ENCODE results near the gene KRT32. TPM values are rescaled to one million over a fixed set of nuclear protein-coding genes. Genes with fewer than 3 reads are reported as not detected.
"Not testable (repeated sequence)": the region's sequence is repeated elsewhere in the genome, so short reads cannot be mapped to it uniquely, and the experiment has no call there.

KRT32 gene
- total RNA-seq, 4 donors from 2014 or later: not detected

DNA sequence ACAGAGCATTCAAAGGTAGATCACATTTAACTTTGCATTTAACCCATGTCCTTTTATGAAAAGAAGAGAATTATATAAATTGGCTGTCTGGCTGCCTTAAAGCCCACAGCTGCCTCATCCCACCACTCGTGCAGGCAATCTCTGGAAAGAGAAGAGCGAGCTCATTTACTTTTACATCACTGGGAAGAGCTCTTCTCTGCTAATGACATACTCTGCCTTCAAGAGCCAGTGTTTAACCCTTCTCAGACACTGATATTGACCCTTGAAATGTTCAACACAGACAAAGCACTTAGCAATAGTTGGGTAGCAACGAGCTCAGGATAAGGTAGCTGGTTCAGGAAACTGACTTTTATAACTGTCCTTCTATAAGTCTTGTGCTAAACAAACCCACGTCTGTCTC, 33.2 kb downstream of the KRT32 start:
- H3K4me3 ChIP-seq: no peak overlapping the region
- H3K36me3 ChIP-seq: no peaks in the 10 kb centered on the region
- no peaks in the 10 kb centered on the region for H3K9me3 ChIP-seq
- no peak for DNase-seq
- no peak for TF ChIP-seq POLR2A (IDR thresholded peaks at IDR 0.05)
- intact Hi-C loops (cut with DNase I; ENCODE audit: low total_unique reads): no loop called here
- no peaks in the 10 kb centered on the region for H3K27me3 ChIP-seq
- no peaks in the 10 kb centered on the region for H3K4me1 ChIP-seq
- peak overlapping the region in 1 of 2 donors; percentile 16 for H3K27ac ChIP-seq

DNA sequence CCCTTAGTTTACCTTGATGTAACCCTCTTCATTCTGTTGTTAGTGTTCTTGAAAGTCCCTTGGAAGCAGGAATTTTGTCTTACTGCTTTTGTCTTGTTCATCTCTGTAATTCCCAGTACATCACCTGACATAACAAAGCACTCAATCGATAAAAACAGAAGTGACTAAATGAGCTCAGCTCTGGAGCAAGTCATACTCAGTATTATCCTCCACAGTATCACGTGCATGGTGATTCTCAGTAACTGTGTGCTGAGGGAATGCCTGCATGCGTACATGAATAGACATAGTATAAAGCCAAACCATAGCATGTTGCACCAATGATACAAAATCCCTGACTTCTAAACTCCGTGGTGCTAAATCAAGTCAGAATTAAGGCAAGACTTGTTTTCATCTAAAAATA, 33.6 kb downstream of the KRT32 start:
- H3K4me1 ChIP-seq: no peaks in the 10 kb centered on the region
- intact Hi-C loops (cut with DNase I; ENCODE audit: low total_unique reads): no loop called here
- H3K9me3 ChIP-seq: no peaks in the 10 kb centered on the region
- TF ChIP-seq, protein P1, sequence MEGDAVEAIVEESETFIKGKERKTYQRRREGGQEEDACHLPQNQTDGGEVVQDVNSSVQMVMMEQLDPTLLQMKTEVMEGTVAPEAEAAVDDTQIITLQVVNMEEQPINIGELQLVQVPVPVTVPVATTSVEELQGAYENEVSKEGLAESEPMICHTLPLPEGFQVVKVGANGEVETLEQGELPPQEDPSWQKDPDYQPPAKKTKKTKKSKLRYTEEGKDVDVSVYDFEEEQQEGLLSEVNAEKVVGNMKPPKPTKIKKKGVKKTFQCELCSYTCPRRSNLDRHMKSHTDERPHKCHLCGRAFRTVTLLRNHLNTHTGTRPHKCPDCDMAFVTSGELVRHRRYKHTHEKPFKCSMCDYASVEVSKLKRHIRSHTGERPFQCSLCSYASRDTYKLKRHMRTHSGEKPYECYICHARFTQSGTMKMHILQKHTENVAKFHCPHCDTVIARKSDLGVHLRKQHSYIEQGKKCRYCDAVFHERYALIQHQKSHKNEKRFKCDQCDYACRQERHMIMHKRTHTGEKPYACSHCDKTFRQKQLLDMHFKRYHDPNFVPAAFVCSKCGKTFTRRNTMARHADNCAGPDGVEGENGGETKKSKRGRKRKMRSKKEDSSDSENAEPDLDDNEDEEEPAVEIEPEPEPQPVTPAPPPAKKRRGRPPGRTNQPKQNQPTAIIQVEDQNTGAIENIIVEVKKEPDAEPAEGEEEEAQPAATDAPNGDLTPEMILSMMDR (IDR thresholded peaks at IDR 0.05): no peak
- TF ChIP-seq POLR2A (IDR thresholded peaks at IDR 0.05): no peak
- no peaks in the 10 kb centered on the region for H3K27me3 ChIP-seq
- H3K4me3 ChIP-seq: no peak overlapping the region
- no peak overlapping the region for H3K27ac ChIP-seq
- DNase-seq: no peak
- H3K36me3 ChIP-seq: no peaks in the 10 kb centered on the region

DNA sequence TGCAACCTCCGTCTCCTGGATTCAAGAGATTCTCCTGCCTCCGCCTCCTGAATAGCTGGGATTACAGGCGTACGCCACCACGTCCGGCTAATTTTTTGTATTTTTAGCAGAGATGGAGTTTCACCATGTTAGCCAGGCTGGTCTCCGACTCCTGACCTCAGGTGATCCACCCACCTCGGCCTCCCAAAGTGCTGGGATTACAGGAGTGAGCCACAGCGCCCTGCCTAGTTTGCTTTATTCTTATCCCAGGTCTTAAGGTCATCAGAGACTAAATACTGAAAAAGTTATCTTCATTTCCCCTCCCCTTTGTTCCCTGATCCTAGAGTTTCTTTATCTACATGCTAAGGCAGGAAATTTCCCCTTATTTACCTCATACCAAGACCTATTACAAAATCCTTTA, 36.8 kb downstream of the KRT32 start:
- H3K9me3 ChIP-seq; H3K27ac ChIP-seq; DNase-seq; intact Hi-C loops (cut with DNase I; ENCODE audit: low total_unique reads); H3K4me3 ChIP-seq; H3K36me3 ChIP-seq; H3K4me1 ChIP-seq; H3K27me3 ChIP-seq: not testable (repeated sequence)

DNA sequence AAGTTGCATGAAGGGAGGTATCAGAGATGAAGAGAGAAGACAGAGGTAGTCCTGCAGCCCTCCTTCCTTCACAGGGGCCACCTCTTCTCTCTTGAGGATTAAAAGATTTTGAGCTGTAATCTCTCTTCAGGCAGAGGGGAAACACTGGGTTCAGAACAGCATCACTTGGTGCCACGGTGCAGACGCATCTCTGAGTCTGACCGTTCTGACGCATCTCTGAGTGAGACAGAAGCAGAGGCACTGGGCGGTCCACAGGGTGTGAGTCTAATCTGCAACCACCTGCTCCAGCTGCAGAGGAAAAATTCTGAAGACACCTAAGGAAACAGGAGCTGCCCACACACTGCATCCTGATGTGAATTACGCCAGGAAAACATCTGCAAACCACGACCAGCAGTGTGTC, 37.5 kb downstream of the KRT32 start:
- TF ChIP-seq, protein P1 (IDR thresholded peaks at IDR 0.05): no peak
- no peak for TF ChIP-seq POLR2A (IDR thresholded peaks at IDR 0.05)
- Histone ChIP-seq H3K27ac (no peak overlapping the region), H3K4me1 (no peaks in the 10 kb centered on the region), H3K27me3 (no peaks in the 10 kb centered on the region), H3K9me3 (no peaks in the 10 kb centered on the region), H3K4me3 (no peak overlapping the region), H3K36me3 (no peaks in the 10 kb centered on the region)
- DNase-seq: no peak
- intact Hi-C loops (cut with DNase I; ENCODE audit: low total_unique reads): no loop called here

DNA sequence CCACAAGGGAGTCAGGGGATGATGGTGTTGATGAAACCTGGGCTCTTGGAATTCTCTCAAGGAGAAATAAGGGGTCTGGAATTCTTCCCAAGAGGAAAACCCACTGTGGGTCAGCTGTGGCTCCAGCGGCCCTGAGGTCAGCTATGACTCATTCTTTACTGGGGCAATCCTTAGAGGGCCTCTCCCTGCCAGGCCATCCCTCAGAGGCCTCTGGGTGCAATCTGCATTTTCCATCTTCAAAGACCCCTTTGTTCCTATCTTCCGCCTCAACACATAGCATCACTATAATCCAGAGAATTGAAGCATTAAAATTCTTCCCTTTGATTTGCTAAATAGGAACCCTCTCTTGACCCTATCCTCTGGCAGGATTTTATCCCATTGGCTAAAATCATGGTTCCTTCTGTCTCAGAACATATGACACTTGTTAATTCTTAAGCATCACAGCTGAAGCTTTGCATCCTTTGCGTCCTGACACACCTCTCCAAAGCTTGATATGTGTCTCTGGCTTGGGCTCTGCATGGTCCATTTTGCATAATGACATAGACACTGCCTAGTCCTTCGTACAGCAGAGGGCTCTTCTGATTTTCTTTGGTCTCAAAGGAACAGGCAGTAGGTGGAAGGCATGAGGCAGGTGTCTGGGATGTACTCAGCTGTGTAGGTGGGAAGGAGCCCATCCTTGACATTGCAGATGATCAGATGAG, 38.4 kb downstream of the KRT32 start:
- TF ChIP-seq, protein P1 (IDR thresholded peaks at IDR 0.05): no peak
- TF ChIP-seq POLR2A (IDR thresholded peaks at IDR 0.05): no peak
- intact Hi-C loops (cut with DNase I; ENCODE audit: low total_unique reads): no loop called here
- no peaks in the 10 kb centered on the region for H3K27me3 ChIP-seq
- no peak overlapping the region for H3K4me3 ChIP-seq
- H3K4me1 ChIP-seq: no peaks in the 10 kb centered on the region
- DNase-seq: no peak
- H3K27ac ChIP-seq: no peak overlapping the region
- no peaks in the 10 kb centered on the region for H3K9me3 ChIP-seq
- no peaks in the 10 kb centered on the region for H3K36me3 ChIP-seq

DNA sequence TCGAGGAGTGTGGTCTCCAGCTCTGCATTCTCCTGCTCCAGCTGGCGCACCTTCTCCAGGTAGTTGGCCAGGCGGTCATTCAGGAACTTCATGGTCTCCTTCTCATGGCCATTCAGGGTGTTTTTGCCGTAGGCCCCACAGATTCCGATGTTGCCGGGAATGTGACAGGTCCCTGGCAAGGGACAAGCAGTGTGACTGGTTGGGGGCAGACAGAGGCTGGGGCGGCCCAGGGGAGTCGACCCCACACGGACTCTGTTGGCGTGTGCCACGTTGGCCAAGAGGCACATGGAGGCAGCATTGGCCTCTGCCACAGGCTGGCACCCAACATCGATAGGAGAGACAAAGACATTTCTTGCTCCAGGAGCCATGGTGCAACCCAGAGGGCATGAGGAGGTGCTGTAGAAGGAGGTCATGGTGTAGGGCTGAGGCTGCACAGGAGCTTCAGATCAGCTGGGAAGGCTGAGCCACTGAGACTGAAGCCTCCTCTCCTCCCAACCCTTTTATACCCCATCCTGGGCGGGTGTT, 43.0 kb downstream of the KRT32 start, which contains the start of gene KRT37:
Gene KRT37 (minus strand): TSS at position 475 of the 525 bp plus-strand sequence. CDS start 62 bp downstream, at position 413.
- H3K4me3 ChIP-seq: no peak within 1 kb of the TSS
- TF ChIP-seq, protein P1 (IDR thresholded peaks at IDR 0.05): no peak
- TF ChIP-seq POLR2A (IDR thresholded peaks at IDR 0.05): no peak
- intact Hi-C loops (cut with DNase I; ENCODE audit: low total_unique reads): no loop called here

DNA sequence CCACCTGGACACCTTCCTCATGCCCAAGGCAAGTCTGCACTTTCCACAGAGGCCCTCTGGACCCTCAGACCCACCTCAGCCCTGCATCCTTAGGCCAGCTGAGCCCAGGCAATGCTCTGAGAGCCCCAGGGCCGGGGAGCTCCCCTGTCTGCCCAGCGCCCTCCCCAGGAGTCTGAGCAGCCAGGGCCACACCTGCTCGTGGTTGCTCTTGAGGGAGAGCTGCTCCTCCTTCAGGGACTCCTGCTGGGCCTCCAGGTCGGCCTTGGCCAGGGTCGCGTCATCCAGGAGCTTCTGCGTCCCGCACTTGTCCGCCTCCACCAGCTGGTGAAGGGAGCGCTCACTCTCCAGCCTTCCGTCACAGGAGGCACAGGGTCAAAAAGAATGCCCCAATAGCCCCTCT, 44.6 kb downstream of the KRT32 start:
- H3K27me3 ChIP-seq: not testable (repeated sequence)

More for the DNA sequence above, 43.0 kb downstream of the KRT32 start, which contains the start of gene KRT37:
- H3K9me3 ChIP-seq: no peaks in the 10 kb centered on the region
- H3K4me1 ChIP-seq: peaks cover 5 to 8% of the 10 kb centered on the region in 2 donors
- H3K36me3 ChIP-seq: no peaks in the 10 kb centered on the region
- H3K27me3 ChIP-seq: no peaks in the 10 kb centered on the region
- no peak for DNase-seq
- H3K27ac ChIP-seq: no peak within 1 kb of the TSS

More for the DNA sequence above, 44.6 kb downstream of the KRT32 start:
- H3K36me3 ChIP-seq; DNase-seq; intact Hi-C loops (cut with DNase I; ENCODE audit: low total_unique reads); H3K4me1 ChIP-seq; H3K27ac ChIP-seq; H3K9me3 ChIP-seq; H3K4me3 ChIP-seq: not testable (repeated sequence)
